Measurements from ENCODE around the gene UMODL1.

DNA sequence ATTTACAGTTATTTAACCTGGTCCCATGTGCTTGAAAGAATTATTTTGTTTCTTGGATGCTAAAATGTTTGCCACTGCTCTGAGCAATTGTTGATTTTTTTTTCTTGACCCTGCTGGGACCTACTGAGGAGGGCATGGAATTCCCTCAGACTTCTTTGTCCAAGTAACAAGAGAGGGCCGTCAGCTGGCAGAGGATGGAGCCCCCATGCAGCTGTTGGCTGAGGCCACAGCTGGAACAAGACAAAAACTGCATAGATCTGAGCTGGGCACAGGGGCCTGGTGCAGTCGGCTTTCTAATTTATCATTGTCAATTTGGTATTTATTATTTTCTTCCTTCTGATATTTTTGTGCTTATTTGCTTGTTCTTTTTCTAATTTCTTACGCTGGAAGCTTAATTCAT is 108.2 kb downstream of the UMODL1 start:
- TF ChIP-seq EZH2phosphoT487 (IDR thresholded peaks at IDR 0.05; ENCODE audit: low read depth, severe bottlenecking, unreplicated experiment): no peak
- TF ChIP-seq, protein P1, sequence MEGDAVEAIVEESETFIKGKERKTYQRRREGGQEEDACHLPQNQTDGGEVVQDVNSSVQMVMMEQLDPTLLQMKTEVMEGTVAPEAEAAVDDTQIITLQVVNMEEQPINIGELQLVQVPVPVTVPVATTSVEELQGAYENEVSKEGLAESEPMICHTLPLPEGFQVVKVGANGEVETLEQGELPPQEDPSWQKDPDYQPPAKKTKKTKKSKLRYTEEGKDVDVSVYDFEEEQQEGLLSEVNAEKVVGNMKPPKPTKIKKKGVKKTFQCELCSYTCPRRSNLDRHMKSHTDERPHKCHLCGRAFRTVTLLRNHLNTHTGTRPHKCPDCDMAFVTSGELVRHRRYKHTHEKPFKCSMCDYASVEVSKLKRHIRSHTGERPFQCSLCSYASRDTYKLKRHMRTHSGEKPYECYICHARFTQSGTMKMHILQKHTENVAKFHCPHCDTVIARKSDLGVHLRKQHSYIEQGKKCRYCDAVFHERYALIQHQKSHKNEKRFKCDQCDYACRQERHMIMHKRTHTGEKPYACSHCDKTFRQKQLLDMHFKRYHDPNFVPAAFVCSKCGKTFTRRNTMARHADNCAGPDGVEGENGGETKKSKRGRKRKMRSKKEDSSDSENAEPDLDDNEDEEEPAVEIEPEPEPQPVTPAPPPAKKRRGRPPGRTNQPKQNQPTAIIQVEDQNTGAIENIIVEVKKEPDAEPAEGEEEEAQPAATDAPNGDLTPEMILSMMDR (IDR thresholded peaks at IDR 0.05; ENCODE audit: poor library complexity): no peak
